Frontal cortex (tissue), 4 donors: ENCODE measurements around the gene HINT1. TPM values are rescaled to one million over a fixed set of nuclear protein-coding genes. Genes with fewer than 3 reads are reported as not detected.
A peak's percentile ranks its signal among the peaks of the same experiment; 100 is the strongest.
"Not testable (repeated sequence)": the region's sequence is repeated elsewhere in the genome, so short reads cannot be mapped to it uniquely, and the experiment has no call there.

Source experiments
- DNase-seq, 2 donors: peaks; one replicate each; pipeline ENCODE4 v3.0.0; 2012; ENCODE audit warnings: low spot score in 2 of 2
- FAIRE-seq: peaks from 2 replicates; lab custom pipeline; 2012; peaks lifted over from hg19 to GRCh38; lab: Jason Lieb, UNC
- total RNA-seq: library from RNA; depleted of rRNA; stranded (reverse); fragments of >200 nt; gene quantifications from one replicate; pipeline ENCODE4 v1.2.3, GENCODE V29; 2014
- donor health status: control.
- donor health status: control.
- donor health status: control.

Gene HINT1
- total RNA-seq, 1 donor from 2014 or later, result 202 TPM

GRCh38 chr5:131171276-131171810 is 6.3 kb upstream of the HINT1 start:
- DNase-seq, result no peak
- FAIRE-seq, result no peak

GRCh38 chr5:131170540-131171275 is 5.7 kb upstream of the HINT1 start, which contains the start of gene LYRM7:
LYRM7 (plus strand) TSS chr5:131170944; CDS start chr5:131171021, 77 bp downstream.
- FAIRE-seq, result peak; percentile 50
- peak; percentile 70 to 83 for DNase-seq

- DNase-seq (no peak), FAIRE-seq (no peak)
Observed at GRCh38 chr5:131169810-131170539, 4.9 kb upstream of the HINT1 start.

DNA sequence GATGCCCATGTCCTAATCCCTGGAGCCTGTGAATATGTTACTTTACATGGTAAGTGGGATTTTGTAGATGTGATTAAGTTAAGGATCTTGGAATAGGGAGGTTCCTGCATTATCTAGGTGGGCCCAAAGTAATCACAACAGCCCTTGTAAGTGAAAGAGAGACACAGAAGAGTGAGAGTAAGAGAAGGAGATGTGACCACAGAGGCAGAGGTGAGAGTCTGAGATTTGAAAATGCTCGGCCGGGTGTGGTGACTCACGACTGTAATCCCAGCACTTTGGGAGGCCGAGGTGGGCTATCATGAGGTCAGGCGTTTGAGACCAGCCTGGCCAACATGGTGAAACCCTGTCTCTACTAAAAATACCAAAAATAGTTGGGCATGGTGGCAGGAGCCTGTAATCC is 2.6 kb upstream of the HINT1 start:
- FAIRE-seq (no peak), DNase-seq (no peak)

- peak; percentile 70 to 78 for DNase-seq
- no peak for FAIRE-seq
Observed at GRCh38 chr5:131164191-131165118, 601 bp downstream of the HINT1 start.

GRCh38 chr5:131163276-131164119 is 1.6 kb downstream of the HINT1 start:
- no peak for FAIRE-seq
- DNase-seq, result no peak

DNA sequence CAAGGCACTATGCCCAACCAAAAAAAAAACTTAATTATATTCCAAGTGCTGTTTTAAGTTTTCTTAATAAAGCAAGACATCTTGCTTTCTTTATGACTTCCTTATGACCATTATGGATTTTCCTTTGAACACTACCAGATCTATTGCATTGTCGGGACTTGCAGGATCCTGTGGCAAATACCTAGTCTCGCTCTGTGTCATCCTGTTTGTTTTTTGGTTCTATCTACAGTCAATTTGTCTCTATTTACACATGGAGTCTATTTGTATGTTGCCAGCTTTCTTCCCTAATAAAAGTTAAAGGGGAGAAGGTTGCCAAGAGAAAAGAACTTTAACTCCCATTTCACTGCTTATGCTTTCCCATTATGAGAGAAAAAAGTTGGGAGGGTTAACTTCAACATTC is 4.9 kb downstream of the HINT1 start:
- FAIRE-seq (no peak), DNase-seq (no peak)

DNA sequence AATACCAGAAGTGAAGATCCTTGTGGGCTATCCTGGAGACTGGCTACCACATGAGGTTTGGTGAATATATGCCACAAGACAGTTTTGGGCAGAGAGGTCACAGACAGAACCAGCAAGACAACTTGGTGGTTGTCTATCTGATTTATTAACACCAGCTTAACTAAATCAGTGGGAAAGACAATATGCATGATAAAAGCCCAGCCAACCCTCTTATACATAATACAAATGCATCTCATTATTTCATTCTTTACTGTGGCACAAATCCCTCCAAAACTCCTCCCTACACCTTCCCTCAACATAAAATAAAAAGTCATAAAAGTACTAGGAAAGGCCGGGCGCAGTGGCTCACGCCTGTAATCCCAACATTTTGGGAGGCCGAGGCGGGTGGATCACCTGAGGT is 8.1 kb downstream of the HINT1 start:
- DNase-seq (no peak), FAIRE-seq (no peak)

DNA sequence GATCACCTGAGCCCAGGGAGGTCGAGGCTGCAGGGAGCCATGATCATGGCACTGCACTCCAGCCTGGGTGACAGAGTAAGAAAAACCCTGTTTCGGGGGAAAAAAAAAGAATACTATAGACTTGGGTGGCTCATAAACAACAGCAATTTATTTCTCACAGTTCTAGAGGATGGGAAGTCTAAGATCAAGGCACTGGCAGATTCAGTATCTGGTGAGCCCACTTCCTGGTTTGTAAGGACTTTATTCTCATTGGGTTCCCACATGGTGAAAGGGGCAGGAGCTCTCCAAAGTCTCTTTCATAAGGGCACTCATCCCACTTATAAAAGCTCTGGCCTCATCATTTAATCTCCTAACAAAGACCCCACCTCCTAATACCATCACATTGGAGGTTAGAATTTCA is 8.7 kb downstream of the HINT1 start:
- FAIRE-seq (no peak), DNase-seq (no peak)

DNA sequence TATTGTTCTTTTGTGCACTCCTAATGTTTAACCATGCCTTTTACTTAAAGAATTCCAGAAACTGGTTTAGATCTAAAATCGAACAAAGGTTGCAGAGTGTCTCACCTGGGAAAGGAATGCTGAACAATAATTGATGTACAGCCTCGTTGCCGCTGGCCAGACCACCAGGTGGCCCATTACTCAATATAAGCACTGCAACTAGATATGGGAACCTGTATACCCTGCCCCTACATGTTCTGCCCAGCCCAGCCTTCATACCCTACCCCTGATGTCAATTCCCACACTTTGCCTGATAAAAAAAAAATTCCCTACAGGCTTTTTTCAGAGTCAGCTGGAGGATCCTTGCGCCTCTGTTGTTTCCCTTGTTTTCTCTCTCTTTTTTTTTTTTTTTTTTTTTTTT is 13.8 kb downstream of the HINT1 start:
- no peak for DNase-seq
- no peak for FAIRE-seq

DNA sequence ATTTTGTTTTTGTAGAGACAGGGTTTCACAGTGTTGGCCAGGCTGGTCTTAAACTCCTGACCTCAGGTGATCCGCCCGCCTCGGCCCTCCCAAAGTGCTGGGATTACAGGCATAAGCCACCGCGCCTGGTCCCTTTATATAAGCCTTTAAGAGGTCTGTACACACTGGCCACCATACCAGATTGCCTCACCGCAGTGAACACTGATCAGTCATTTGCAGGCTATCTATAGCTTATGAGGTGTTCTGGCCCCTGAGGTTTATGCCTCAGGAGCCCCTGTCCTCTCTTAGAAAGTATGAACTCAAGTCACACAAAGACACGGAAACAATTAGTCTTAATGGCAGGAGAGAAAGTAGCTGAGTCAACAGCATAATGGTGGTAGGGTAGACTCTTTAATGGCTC is 14.6 kb downstream of the HINT1 start:
- FAIRE-seq, result no peak
- DNase-seq, result no peak

DNA sequence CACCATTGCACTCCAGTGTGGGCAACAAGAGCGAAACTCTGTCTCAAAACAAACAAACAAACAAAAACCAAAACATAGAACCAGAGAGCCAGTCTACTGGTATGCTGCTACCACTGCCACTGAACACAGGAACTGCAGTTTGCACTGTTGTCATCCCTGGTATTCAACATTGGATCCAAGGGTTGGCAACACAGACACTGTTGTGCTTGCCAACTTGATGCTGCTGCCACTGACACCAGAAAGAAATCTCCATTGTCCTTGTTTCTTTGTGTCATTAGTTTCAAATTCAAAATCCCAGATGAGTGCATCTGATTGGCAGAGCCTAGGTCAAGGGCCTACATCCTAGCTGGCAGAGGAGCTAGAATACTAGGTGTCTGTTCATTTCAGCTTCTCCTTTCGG is 16.2 kb downstream of the HINT1 start:
- peak in 1 of 2 donors; percentile 34 for DNase-seq

DNA sequence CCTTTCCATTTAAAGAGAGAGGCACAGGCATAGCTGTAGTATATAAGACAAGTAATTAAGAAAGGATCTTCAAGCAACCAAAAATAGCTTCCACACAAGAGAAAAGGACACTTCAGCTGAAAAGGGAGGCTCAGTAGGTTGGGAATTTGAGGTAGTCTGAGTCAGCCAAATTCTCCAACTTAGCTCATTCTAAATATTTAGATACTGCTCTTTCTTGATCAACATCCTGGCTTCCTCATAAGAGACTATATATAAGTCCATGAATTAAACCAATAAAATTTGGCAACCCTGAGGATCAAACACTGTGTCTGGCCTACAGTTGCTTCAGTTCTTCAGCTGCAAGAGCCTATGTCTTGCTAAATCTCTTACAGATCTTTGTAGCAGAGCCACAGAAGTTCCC is 17.8 kb downstream of the HINT1 start:
- FAIRE-seq (no peak), DNase-seq (no peak)

More for the DNA sequence above, 16.2 kb downstream of the HINT1 start:
- no peak for FAIRE-seq

DNA sequence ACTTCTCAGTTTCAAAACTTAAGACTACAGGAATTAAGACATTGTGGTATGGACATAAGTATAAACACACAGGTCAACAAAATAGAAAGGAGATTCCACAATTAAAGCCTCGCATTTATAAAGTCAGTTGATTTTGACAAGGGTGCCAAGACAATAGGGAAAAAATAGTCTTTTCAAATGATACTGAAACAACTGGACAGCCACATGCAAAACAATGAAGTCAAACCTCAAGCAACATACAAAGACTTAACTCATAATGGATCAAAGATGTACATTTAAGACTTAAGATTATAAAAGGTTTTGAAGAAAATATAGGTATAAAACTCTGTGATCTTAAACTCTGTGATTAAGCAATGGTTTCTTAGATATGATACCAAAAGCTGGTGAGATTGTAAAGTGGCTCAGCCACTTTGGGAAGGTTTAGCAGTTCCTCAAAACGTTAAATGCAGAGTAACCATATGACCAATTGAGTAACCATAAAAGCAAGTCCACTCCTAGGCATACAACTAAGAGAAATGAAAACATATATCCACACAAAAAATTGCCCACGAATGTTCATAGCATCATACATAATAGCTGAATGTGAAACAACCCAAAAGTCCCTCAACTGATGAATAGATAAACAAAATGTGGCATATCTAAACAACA is 22.0 kb downstream of the HINT1 start:
- DNase-seq (no peak), FAIRE-seq (no peak)

DNA sequence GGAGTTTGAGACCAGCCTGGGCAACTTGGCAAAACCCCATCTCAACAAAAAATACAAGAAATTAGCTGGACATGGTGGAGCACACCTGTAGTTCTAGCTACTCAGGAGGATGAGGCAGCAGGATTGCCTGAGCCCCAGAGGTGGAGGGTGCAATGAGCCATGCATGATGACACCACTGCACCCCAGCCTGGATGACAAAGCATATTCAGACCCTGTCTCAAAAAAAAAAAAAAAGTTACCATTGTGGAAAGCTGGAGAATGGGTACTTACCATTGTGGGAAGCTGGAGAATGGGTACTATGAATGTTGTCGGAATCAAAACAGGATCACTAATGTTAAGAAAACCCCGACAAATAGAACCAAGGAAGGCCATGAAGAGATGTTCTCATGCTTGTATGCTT is 25.7 kb downstream of the HINT1 start:
- FAIRE-seq, result no peak
- DNase-seq, result no peak

DNA sequence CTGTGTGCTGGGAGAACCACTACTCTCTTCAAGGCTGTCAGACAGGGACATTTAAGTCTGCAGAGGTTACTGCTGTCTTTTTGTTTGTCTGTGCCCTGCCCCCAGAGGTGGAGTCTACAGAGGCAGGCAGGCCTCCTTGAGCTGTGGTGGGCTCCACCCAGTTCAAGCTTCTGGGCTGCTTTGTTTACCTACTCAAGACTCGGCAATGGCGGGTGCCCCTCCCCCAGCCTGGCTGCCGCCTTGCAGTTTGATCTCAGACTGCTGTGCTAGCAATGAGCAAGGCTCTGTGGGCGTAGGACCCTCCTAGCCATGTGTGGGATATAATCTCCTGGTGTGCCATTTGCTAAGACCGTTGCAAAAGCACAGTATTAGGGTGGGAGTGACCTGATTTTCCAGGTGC is 26.6 kb downstream of the HINT1 start:
- not testable (repeated sequence) for DNase-seq, FAIRE-seq

GRCh38 chr5:131133091-131133490 is 32.0 kb downstream of the HINT1 start:
- FAIRE-seq, DNase-seq: not testable (repeated sequence)

DNA sequence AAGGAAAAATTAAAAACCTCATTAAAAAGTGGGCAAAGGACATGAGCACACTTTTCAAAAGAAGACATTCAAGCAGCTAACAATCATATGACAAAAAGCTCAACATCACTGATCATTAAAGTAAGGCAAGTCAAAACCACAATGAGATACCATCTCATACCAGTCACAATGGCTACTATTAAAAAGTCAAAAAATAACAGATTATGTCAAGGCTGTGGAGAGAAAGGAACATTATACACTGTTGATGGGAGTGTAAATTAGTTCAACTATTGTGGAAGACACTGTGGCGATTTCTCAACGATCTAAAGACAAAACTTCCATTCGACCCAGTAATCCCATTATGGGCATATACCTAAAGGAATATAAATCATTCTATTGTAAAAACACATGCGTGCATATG is 35.8 kb downstream of the HINT1 start:
- FAIRE-seq (no peak), DNase-seq (no peak)

DNA sequence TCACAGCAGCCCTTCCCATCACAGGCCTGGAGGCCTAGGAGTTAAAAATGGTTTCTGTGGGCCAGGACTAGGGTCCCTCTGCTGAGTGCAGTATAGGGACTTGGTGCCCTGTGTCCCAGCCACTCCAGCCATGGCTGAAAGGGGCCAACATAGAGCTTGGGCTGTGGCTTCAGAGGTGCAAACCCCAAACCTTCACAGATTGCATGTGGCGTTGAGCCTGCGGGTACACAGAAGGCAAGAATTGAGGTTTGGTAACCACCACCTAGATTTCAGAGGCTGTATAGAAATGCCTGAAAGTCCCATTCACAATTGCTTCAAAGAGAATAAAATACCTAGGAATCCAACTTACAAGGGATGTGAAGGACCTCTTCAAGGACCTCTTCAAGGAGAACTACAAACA is 37.8 kb downstream of the HINT1 start:
- not testable (repeated sequence) for FAIRE-seq, DNase-seq
